Dedifferentiated amniotic fluid mesenchymal stem cell (primary cell): ENCODE measurements around the gene AMER3.

Experiments used
- DNase-seq: peaks from one replicate; pipeline ENCODE4 v3.0.0-alpha.2; 2016; ENCODE audit errors: extremely low spot score

AMER3 gene

GRCh38 chr2:130756053-130756873 lies 923 bp downstream of the AMER3 start:
- DNase-seq: no peak

GRCh38 chr2:130756874-130757668 lies 1.7 kb downstream of the AMER3 start:
- DNase-seq: no peak

GRCh38 chr2:130759906-130760753 lies 4.8 kb downstream of the AMER3 start:
- no peak for DNase-seq

- no peak for DNase-seq
Observed at GRCh38 chr2:130760754-130761751, 5.7 kb downstream of the AMER3 start.

GRCh38 chr2:130762031-130762909 lies 6.9 kb downstream of the AMER3 start:
- no peak for DNase-seq

GRCh38 chr2:130762910-130763385 lies 7.6 kb downstream of the AMER3 start:
- no peak for DNase-seq

GRCh38 chr2:130763405-130763804 lies 8.1 kb downstream of the AMER3 start:
- no peak for DNase-seq

- DNase-seq: no peak
Observed at GRCh38 chr2:130764035-130764820, 8.9 kb downstream of the AMER3 start.

GRCh38 chr2:130764821-130765115 lies 9.4 kb downstream of the AMER3 start:
- no peak for DNase-seq

GRCh38 chr2:130765464-130765863 lies 10.1 kb downstream of the AMER3 start:
- DNase-seq: no peak

- no peak for DNase-seq
Observed at GRCh38 chr2:130766037-130766436, 10.7 kb downstream of the AMER3 start.

- DNase-seq: no peak
Observed at GRCh38 chr2:130766711-130767407, 11.5 kb downstream of the AMER3 start.

- no peak for DNase-seq
Observed at GRCh38 chr2:130767408-130767775, 12.1 kb downstream of the AMER3 start.

GRCh38 chr2:130768191-130768855 lies 13.0 kb downstream of the AMER3 start:
- DNase-seq: no peak

GRCh38 chr2:130769343-130769907 lies 14.1 kb downstream of the AMER3 start:
- no peak for DNase-seq

- DNase-seq: no peak
Observed at GRCh38 chr2:130776550-130776949, 21.2 kb downstream of the AMER3 start.

- no peak for DNase-seq
Observed at GRCh38 chr2:130778781-130779180, 23.4 kb downstream of the AMER3 start.
